GM12891 (cell line): ENCODE measurements around the gene MCM3AP.

Source experiments
- PAX5 ChIP-seq: IDR thresholded peaks from 2 replicates; pipeline ENCODE4 v1.6.1; 2011; ENCODE audit warnings: low read length, moderate library complexity, mild to moderate bottlenecking; ENCODE audit not compliant: insufficient read depth, severe bottlenecking
- POLR2A ChIP-seq: IDR thresholded peaks from 2 replicates; pipeline ENCODE4 v1.6.1; 2011; ENCODE audit warnings: low read depth, low read length, control low read depth
- POLR2AphosphoS5 ChIP-seq: IDR thresholded peaks from 2 replicates; pipeline ENCODE4 v1.6.1; 2011; ENCODE audit warnings: low read depth, low read length, control low read depth
- POU2F2 ChIP-seq: IDR thresholded peaks from 2 replicates; pipeline ENCODE4 v1.6.1; 2011; ENCODE audit warnings: low read depth, mild to moderate bottlenecking, control low read depth, low read length, moderate library complexity
- SPI1 ChIP-seq: IDR thresholded peaks from 2 replicates; pipeline ENCODE4 v1.6.1; 2011; ENCODE audit warnings: low read depth, low read length, control low read depth
- TAF1 ChIP-seq: IDR thresholded peaks from 2 replicates; pipeline ENCODE4 v1.6.1; 2011; ENCODE audit warnings: low read depth, low read length, control low read depth

- TF ChIP-seq TAF1 (no peak), POLR2A (no peak), SPI1 (no peak), POU2F2 (no peak), POLR2AphosphoS5 (no peak), PAX5 (no peak)
These were observed 44.4 kb upstream of the MCM3AP start for GRCh38 chr21:46329796-46330195.
